ENCODE data around the gene NSRP1. TPM values are rescaled to one million over a fixed set of nuclear protein-coding genes. Genes with fewer than 3 reads are reported as not detected.

The NSRP1 gene
- total and polyA plus RNA-seq, 2 donors (not counting 3 experiments of a cell fraction or from before 2014, with no cell fraction given) = 11.2 to 29.1 TPM

DNA sequence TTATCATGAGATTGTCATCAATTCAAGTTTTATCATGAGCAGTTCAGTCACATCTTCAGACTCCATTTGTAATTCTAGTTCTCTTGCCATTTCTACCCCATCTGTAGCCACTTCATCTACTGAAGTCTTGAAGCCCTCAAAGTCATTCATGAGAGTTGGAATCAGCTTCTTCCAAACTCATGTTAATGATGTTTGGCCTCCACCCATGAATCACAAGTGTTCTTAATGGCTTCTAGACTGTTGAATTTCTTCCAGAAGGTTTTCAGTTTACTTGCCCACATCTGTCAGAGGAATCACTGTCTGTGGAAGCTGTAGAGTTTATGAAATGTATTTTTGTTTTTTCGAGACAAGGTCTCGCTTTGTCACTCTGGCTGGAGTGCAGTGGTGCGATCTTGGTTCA is 16.0 kb downstream of the NSRP1 start:
- POLR2A ChIA-PET = interaction anchor here (0.6 kb wide), 1 partner anchor 173 kb away, joined by 4 read pairs; no protein-coding TSS in a partner anchor

More for the DNA sequence above, 16.0 kb downstream of the NSRP1 start:
- no peaks in the 10 kb centered on the region for H3K9me3 ChIP-seq (replicated peaks; ENCODE audit: control insufficient read depth, insufficient read depth, low read length)
- H3K36me3 ChIP-seq (ENCODE audit: control insufficient read depth in 2 of 2, extremely low read depth in 1 of 2, insufficient read depth in 2 of 2, low read length in 2 of 2) = peaks cover 3 to 13% of the 10 kb centered on the region in 2 experiments
- peaks cover 55% of the 10 kb centered on the region for H3K79me2 ChIP-seq (ENCODE audit: control insufficient read depth, insufficient read depth, low read length)
- H3K4me3 ChIP-seq (replicated peaks in 1 of 3; ENCODE audit: insufficient read depth in 1 of 3, low read depth in 1 of 3, low read length in 3 of 3) = no peak overlapping the region
- dilution Hi-C loops (cut with MboI; ENCODE audit: extremely low pct_ligation_motif_present, low sequenced_read_pairs) = no loop called here
- CTCF ChIA-PET = interaction anchor here (0.6 to 3.1 kb wide), 5 partner anchors 8 to 276 kb away, joined by 3 to 12 read pairs (median 6); no protein-coding TSS in a partner anchor
- TF ChIP-seq POLR2A (IDR thresholded peaks at IDR 0.05; ENCODE audit: low read depth, low read length) = no peak
- no peak for TF ChIP-seq POLR2AphosphoS5 (IDR thresholded peaks at IDR 0.05; ENCODE audit: insufficient read depth, low read depth, low read length)
- TF ChIP-seq MYC (IDR thresholded peaks at IDR 0.05; ENCODE audit: low read depth, low read length) = no peak
- no peak for TF ChIP-seq EZH2 (IDR thresholded peaks at IDR 0.05; ENCODE audit: borderline replicate concordance, low read depth, low read length, severe bottlenecking)
- TF ChIP-seq GATA2 (IDR thresholded peaks at IDR 0.05; ENCODE audit: insufficient read depth, insufficient read length, low read depth, low read length) = no peak
- TF ChIP-seq JUN (IDR thresholded peaks at IDR 0.05; ENCODE audit: borderline replicate concordance, insufficient read depth, insufficient read length, low read depth) = no peak
- TF ChIP-seq, protein P1, sequence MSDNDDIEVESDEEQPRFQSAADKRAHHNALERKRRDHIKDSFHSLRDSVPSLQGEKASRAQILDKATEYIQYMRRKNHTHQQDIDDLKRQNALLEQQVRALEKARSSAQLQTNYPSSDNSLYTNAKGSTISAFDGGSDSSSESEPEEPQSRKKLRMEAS (IDR thresholded peaks at IDR 0.05; ENCODE audit: insufficient read depth, insufficient read length) = no peak
- TF ChIP-seq FOS (IDR thresholded peaks at IDR 0.05; ENCODE audit: borderline replicate concordance, insufficient read depth, low read length) = no peak
- TF ChIP-seq, protein P2, sequence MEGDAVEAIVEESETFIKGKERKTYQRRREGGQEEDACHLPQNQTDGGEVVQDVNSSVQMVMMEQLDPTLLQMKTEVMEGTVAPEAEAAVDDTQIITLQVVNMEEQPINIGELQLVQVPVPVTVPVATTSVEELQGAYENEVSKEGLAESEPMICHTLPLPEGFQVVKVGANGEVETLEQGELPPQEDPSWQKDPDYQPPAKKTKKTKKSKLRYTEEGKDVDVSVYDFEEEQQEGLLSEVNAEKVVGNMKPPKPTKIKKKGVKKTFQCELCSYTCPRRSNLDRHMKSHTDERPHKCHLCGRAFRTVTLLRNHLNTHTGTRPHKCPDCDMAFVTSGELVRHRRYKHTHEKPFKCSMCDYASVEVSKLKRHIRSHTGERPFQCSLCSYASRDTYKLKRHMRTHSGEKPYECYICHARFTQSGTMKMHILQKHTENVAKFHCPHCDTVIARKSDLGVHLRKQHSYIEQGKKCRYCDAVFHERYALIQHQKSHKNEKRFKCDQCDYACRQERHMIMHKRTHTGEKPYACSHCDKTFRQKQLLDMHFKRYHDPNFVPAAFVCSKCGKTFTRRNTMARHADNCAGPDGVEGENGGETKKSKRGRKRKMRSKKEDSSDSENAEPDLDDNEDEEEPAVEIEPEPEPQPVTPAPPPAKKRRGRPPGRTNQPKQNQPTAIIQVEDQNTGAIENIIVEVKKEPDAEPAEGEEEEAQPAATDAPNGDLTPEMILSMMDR (IDR thresholded peaks at IDR 0.05; ENCODE audit: extremely low read depth in 1 of 2, insufficient read depth in 1 of 2, low read depth in 1 of 2, low read length in 2 of 2) = no peak
- H3K27me3 ChIP-seq (ENCODE audit: control insufficient read depth in 2 of 2, insufficient read depth in 2 of 2, low read length in 2 of 2) = no peaks in the 10 kb centered on the region
- H2AFZ ChIP-seq (ENCODE audit: low read depth, low read length) = no peak overlapping the region
- DNase-seq (ENCODE audit: low read depth, low spot score) = no peak
- BruUV-seq (replicated peaks) = no TSS peak
- no peaks in the 10 kb centered on the region for H3K9me1 ChIP-seq (replicated peaks; ENCODE audit: control insufficient read depth, extremely low read depth, insufficient read depth, low read length)
- H3K27ac ChIP-seq (ENCODE audit: insufficient read depth, low read depth, low read length) = no peak overlapping the region
- no peak for FAIRE-seq
- intact Hi-C loops (cut with micrococcal nuclease) = no loop called here
- H3K4me1 ChIP-seq (ENCODE audit: control insufficient read depth, extremely low read depth, insufficient read depth, low read length) = no peaks in the 10 kb centered on the region
- H3K9ac ChIP-seq (replicated peaks; ENCODE audit: extremely low read depth, insufficient read depth, low read length) = no peak overlapping the region
- no peaks in the 10 kb centered on the region for H4K20me1 ChIP-seq (replicated peaks; ENCODE audit: control insufficient read depth, extremely low read depth, insufficient read depth, low read length)
- no peak overlapping the region for H3K4me2 ChIP-seq (ENCODE audit: insufficient read depth, low read length)

Data from endothelial cell of umbilical vein (primary cell).